ENCODE results near the gene ARGLU1.

The ARGLU1 gene

GRCh38 chr13:106498158-106498557 is 69.8 kb downstream of the ARGLU1 start:
- DNase-seq: no peak

GRCh38 chr13:106497079-106497478 is 70.9 kb downstream of the ARGLU1 start:
- DNase-seq: no peak

GRCh38 chr13:106496072-106496997 is 71.6 kb downstream of the ARGLU1 start:
- no peak for DNase-seq

GRCh38 chr13:106494936-106495335 is 73.0 kb downstream of the ARGLU1 start:
- DNase-seq: no peak

- DNase-seq: no peak
Measured at GRCh38 chr13:106494506-106494905, 73.4 kb downstream of the ARGLU1 start.

- DNase-seq: no peak
Measured at GRCh38 chr13:106493533-106494220, 74.3 kb downstream of the ARGLU1 start.

GRCh38 chr13:106492588-106493475 is 75.1 kb downstream of the ARGLU1 start:
- DNase-seq: no peak

- no peak for DNase-seq
Measured at GRCh38 chr13:106491928-106492587, 75.9 kb downstream of the ARGLU1 start.

All from NCI-H524 treated with DMSO at 0.1 percent for 48 hours (cell line).